Upper lobe of left lung (tissue), 4 donors: Measurements from ENCODE around the gene PLXNB1.

Source experiments
- EP300 ChIP-seq, 4 donors: sonication (generic); formaldehyde crosslinking; IDR thresholded peaks; one replicate each; pipeline ENCODE4 v1.5.1; 2017; ENCODE audit warnings: antibody characterized with exemption in 4 of 4, control low read depth in 2 of 4
- POLR2A ChIP-seq, 4 donors: fragments of 450-650 bp; IDR thresholded peaks; one replicate each; pipeline ENCODE4 v1.5.1; 2016 to 2017; ENCODE audit warnings: antibody characterized with exemption in 4 of 4, mild to moderate bottlenecking in 2 of 4
- POLR2AphosphoS5 ChIP-seq, 2 donors: sonication (generic); formaldehyde crosslinking; IDR thresholded peaks; one replicate each; pipeline ENCODE4 v1.5.1; 2017; ENCODE audit warnings: antibody characterized with exemption in 2 of 2
- TF ChIP-seq, protein P1 (sequence below), 6 experiments: fragments of 450-650 bp in 4 of 6; fragments of 200-600 bp in 2 of 6; sonication (generic) in 2 of 6; IDR thresholded peaks; one replicate each; pipeline ENCODE4 v1.5.1; 2016 to 2019; ENCODE audit warnings: antibody characterized with exemption in 6 of 6

DNA sequence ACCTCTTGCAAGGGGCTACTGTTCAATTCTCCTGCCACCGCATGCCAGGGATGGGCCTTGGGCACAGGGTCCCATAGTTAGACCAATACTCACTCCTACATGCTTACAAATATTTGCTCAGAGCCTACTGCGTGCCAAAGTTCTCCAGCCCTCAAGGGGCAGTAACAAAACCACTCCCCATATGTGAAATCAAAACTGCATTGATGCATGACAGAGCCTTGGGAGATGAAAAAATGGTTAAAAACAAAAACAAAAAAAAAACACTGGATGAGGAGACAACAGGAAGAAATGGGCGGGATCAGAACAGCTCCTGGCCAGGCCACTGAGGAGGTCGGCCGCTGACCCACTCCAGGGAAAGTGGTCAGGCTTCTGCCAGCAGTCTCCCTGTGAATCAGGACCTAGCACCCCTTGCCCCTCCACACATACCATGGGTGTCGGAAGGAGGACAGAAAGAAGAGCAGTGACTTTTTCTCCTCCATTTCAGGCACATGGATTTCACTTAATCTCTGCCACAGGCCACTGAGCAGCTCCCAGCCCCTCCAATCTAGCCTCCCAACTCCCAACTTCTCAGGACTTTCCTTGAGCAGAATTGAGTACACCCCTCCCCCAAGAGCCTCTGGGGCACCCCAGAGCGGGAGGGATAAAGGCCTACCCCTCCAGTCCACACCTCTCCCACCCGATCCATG is 2.8 kb downstream of the PLXNB1 start:
- TF ChIP-seq, protein P1, sequence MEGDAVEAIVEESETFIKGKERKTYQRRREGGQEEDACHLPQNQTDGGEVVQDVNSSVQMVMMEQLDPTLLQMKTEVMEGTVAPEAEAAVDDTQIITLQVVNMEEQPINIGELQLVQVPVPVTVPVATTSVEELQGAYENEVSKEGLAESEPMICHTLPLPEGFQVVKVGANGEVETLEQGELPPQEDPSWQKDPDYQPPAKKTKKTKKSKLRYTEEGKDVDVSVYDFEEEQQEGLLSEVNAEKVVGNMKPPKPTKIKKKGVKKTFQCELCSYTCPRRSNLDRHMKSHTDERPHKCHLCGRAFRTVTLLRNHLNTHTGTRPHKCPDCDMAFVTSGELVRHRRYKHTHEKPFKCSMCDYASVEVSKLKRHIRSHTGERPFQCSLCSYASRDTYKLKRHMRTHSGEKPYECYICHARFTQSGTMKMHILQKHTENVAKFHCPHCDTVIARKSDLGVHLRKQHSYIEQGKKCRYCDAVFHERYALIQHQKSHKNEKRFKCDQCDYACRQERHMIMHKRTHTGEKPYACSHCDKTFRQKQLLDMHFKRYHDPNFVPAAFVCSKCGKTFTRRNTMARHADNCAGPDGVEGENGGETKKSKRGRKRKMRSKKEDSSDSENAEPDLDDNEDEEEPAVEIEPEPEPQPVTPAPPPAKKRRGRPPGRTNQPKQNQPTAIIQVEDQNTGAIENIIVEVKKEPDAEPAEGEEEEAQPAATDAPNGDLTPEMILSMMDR (IDR thresholded peaks at IDR 0.05): no peak
- TF ChIP-seq POLR2AphosphoS5 (IDR thresholded peaks at IDR 0.05) (no peak), POLR2A (IDR thresholded peaks at IDR 0.05) (no peak), EP300 (IDR thresholded peaks at IDR 0.05) (no peak)
